HuH-7 (cell line): ENCODE data around the gene RBM34.
A peak's percentile ranks its signal among the peaks of the same experiment; 100 is the strongest.
"Not testable (repeated sequence)": the region's sequence is repeated elsewhere in the genome, so short reads cannot be mapped to it uniquely, and the experiment has no call there.

ENCODE experiments used
- DNase-seq: peaks from one replicate; pipeline ENCODE4 v3.0.0; 2011; ENCODE audit warnings: low spot score

The RBM34 gene

DNA sequence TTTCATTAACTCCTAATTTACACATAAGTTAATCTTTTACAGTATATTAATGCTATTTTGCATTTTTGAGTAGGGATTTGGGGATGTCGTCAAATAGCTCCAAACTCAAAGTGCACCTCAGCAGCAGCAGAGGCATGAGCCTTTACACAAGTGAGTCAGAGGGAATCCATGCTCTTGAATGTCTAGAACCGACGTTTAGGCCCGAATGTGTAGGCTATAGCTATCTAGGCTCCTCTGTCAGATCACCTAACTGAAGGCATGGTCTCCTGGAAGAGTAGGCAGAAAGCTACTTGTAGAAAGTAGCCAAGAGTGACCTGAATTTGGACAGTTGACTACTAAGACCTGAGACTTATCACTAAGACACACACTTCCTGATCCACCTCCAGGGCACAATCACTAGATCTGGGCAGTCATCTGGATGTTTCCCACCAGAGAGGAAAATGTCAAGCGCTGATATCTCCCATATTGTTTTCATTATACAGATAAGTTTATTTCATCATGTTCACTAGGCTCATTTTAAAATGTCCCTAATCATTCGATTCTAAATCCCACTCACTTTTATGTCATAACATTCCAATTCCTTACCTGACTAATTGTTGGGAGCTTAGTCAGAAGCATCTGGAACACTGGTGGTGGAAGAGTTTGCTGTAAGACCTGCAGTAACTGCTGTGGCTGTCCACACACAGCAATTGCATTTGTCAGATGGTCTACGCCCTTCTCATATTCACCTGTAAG is 47.7 kb downstream of the RBM34 start:
- no peak for DNase-seq

- DNase-seq, result no peak
Observed at GRCh38 chr1:235112297-235113182, 48.5 kb downstream of the RBM34 start.

- DNase-seq, result no peak
Observed at GRCh38 chr1:235111107-235111506, 49.9 kb downstream of the RBM34 start.

GRCh38 chr1:235108876-235109275 is 52.2 kb downstream of the RBM34 start:
- DNase-seq, result no peak

DNA sequence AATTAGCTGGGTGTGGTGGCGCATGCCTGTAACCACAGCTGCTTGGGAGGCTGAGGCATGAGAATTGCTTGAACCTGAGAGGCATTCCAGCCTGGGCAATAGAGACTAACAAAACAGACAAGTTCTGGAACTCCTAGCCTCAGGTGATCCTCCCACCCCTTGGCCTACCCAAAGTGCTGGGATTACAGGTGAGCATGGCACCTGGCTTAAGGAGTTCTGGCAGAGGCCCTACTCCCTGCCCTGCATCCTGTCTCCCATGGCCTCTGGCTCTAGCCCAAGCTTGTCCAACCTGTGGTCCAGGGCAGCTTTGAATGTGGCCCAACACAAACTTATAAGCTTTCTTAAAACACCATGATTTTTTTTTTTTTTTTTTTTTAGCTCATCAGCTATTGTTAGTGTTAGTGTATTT is 52.9 kb downstream of the RBM34 start:
- no peak for DNase-seq

DNA sequence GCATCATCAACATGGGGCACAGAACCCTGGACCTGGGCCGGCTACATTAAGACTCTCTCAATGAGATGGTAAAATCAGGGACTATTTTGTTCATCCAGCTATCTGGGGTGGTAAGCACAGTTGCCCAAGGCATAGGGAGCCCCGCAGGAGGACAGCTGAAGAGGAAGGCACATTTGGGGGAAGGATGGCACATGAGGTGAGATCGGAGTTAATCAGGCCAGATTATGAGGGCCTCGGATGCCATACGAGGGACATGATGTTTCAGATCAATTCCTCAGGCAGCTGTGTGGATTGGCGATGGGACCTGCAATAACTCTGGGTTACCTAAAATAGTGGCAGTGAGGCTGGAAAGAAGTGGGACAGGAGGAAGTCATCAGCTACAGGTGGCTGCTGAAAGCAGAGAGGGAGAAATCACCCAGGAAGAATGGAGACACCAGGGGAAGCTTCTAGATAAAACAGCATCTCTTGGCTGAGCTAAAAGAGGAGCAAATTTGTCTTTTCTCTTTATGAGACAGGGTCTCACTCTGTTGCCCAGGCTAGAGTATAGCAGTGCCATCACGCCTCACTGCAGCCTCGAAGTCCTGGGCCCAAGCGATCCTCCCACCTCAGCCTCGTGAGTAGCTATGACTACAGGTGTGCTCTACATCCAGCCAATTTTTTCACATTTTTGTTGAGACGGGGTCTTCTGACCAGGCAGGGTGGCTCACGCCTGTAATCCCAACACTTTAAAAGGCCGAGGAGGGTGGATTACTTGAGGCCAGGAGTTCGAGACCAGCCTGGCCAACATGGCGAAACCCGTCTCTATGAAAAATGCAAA is 53.5 kb downstream of the RBM34 start:
- no peak for DNase-seq

GRCh38 chr1:235106457-235106856 is 54.6 kb downstream of the RBM34 start:
- DNase-seq, result no peak

DNA sequence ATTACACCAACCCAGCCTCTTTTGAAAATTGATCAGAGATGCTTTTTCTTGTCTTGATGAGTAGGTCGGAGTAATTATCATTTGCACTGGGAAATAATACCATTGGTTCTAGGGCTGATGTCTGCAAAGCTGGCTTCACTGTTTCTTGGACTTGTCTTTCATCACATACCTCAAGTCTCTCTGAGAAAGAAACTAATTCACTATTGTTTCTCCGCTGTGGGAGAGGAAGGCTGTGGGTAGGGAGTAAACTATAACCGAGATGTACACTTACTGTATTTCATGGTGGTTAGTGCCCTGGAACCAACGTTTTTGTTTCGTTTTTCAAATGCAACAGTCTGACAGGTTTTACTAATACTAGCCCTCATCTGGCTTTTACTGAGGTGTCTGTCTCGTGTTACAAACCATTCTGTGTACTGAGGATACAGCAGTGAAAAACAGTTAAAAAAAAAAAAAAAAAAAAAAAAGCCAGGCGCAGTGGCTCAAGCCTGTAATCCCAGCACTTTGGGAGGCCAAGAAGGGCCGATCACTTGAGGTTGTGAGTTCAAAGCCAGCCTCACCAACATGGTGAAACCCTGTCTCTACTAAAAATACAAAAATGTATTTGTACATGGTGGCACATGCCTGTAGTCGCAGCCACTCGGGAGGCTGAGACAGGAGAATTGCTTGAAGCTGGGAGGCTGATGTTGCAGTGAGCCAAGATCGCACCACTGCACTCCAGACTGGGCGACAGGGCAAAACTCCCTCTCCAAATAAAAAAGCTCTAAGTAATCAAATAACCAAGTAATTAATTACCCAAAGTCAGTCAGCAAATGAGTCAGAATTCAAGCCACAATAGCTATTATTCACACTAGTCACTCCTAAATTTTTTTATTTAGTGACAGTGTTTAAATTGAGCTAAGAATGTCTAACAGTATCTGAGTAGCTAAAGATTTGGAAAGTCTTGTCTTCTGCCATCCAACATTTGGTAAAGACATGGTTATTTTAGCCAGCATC is 55.7 kb downstream of the RBM34 start:
- no peak for DNase-seq

DNA sequence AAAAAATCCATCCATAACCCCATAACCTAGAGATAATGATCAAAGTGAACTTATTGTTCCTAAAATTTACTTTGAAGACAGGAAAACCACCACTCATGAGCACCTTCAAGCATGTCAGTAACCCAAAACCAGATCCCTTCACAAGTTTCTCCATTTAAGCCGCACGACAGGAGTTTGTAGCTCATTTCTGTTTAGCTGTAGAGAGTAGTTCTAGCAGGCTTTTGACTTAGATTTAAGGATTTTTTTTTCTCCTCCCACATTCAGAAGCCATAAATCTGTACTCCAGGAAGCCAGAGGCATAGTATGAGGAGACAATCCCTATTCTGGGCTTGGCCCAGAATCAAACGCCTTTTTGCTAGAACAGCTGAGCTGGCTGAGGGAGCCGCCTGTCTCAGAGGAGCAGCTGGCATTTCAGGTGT is 58.0 kb downstream of the RBM34 start:
- DNase-seq, result no peak

GRCh38 chr1:235102259-235102582 is 58.8 kb downstream of the RBM34 start:
- no peak for DNase-seq

DNA sequence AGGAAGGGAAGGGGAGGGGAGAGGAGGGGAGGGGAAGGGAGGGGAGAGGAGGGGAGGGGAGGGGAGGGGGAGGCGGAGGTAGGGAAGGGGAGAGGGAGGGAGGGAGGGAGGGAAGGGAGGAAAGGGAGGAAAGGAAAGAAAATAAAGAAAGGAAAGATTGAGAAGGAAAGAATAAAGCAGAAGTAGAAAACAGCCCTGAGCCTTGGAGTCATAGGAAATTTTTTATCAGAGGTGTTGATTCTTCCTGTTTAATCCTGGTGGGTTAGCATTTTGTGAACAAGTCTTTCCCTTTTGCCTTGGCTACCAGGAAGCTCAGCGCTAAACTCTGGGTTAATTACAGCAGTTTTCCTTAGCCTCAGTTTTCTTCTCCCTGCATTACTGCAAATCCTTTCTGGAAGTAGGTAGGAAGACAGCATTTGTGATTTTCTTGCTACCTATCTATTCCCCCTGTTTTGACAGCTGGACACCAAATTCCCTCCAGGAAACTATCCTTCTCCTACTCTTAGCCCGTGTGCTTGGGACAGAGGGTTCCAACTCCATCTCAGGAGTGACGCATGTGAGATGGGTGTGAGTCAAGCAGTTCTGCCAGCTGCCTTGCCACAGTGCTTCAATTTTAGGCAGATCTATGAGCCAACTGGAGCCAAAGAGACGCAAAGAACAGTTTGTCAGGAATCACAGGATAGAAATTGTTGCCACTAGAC is 59.3 kb downstream of the RBM34 start:
- DNase-seq, result no peak

GRCh38 chr1:235100194-235100772 is 60.8 kb downstream of the RBM34 start:
- no peak for DNase-seq

DNA sequence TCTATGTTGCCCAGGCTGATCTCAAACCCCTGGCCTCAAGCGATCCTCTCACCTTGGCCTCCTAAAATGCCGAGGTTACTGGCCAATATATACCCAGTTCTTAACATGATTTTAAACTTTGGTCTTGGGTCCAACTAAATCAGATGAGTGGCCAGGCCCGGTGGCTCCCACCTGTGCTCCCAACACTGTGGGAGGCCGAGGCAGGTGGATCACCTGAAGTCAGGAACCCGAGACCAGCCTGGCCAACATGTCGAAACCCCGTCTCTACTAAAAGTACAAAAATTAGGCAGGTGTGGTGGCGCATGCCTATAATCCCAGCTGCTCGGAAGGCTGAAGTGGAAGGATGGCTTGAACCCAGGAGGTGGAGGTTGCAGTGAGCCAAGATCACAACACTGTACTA is 62.1 kb downstream of the RBM34 start:
- no peak for DNase-seq

DNA sequence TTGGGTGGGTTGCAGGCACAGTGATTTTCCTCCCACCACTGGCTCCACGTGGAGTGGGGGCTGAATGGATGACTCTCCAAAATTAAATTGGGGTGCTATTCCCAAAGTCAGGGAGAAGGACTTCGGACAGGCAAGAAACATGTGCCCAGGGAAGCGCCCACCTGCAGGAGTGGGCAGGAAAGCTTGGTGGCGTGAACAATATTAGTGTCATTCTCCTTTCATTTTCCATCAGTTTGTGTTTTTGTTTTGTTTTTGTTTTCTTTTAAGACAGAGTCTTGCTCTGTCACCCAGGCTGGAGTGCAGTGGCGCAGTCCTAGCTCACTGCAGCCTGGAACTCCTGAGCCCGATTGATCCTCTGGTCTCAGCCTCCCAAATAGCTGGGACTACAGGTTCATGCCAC is 62.5 kb downstream of the RBM34 start:
- no peak for DNase-seq

- DNase-seq, result not testable (repeated sequence)
Observed at GRCh38 chr1:235097501-235097900, 63.5 kb downstream of the RBM34 start.

DNA sequence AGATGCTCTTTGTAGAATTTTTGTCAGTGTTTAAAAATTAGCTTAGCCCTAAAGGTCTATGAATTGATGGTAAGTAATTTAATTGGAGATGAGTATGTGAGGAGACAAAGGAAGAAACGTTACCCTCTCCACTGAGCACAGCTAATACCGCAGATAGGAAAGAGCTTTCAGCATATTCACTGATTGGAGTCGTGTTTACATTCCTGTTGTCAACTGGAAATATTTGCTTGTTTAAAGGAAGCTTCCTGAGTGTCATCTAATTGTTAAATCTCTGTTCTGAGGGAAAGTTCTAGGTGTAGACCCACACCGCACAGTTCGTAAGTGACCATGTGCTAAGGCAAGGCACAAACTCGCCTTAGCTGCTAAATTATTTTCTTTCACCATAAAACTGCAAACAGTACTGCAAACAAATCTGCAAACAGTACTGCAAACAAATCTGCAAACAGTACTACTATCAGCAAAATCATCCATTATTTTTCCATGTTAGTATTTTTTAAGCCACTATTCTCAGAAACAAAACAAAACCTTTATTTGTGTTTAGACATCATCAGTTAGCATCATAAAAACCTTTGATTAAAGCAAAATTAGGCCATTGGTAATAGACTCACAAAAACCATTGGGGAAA is 65.0 kb downstream of the RBM34 start:
- no peak for DNase-seq

DNA sequence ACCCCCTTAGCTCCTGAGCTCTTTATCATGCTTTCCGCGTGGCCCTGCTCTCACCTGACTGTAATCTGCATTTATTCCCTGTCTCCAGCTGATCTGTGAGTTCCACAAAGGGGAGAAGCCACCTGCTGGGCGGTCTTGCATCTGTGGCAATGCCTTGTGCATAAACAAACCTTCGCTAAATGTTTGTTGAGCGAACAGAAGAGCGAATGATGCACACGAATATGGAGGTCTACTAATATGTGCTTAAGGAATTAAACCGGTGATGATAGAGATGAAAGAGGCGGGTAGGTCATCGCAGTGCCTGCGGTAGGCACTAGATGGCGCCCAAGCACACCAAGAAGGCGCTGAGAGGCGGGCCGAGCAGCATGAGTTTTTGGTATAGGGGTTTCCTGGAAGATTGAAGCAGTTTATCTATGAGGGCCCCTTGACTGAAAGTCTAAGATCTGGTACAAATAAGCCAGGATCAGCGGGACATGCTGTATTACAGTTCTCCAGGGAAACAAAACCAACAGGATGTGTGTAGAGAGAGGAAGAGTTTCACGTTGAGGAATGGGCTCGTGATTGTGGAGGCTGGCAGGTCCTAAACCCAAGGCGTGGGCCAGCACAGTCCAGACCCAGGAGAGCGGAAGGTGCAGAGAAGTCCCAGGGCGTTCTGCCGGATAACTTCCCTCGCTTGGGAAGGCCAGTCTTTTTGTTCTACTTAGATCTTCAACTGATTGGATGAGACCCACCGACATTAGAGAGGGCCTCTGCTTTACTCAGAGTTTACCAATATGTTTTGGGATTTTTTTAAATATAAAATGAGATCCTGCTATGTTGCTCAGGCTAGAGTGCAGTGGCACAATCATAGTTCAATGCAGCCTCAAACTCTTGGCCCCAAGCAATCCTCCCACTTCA is 67.1 kb downstream of the RBM34 start:
- peak; percentile 72 for DNase-seq

DNA sequence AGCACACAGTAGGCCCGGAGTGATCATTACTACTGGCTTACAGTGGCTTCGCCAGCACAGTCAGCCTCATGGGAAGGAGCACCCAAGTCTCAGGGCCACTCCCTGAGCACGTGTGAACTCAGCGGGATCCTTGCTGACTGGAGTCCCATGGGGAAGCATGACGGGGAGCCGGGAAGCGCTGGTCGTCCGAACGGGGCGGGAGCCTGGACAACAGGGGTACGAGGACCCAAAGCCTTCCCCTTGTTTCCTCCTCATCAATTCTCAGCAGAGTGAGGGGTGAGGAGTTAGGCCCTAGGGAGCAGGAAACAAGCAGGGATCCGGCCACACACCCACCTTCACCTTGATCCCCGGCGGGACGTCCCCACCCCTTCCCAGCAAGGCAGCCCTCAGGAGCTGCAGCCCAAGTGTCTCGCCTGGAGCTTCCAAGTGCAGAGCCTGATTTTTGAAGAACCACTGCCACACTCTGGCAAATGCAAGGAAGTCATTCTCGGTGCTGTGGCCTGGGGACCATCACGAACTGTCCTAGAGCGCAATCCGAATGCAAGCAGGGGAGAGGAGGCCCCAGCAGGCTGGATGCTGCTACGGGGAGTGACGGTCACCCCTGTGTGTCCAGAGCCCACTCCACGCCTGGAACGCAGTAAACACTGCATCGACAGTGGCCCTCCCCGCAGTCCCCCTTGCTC is 67.9 kb downstream of the RBM34 start:
- DNase-seq, result peak; percentile 68
